ENCODE measurements around the gene GSG1. TPM values are rescaled to one million over a fixed set of nuclear protein-coding genes. Genes with fewer than 3 reads are reported as not detected.
A peak's percentile ranks its signal among the peaks of the same experiment; 100 is the strongest.
"Not testable (repeated sequence)": the region's sequence is repeated elsewhere in the genome, so short reads cannot be mapped to it uniquely, and the experiment has no call there.

Gene GSG1
- total RNA-seq, 1 experiment from 2014 or later = 197 TPM

DNA sequence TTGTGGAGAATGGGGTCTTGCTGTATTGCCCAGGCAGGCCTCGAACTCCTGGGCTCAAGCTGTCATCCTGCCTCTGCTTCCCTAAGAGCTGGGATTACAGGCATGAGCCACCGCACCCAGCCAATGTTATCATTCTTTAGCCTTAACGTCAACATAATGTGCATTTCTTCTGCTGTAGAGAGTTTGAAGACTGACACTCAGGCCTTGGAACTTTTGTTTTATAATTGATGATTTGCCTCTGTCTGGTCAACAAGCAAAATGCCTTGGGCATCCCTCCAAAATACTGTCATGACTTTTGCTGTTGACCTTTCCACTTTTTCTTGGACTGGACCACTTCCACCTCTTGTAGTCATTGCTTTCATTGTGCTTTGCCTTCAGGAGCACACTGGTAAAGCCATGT, 30.3 kb downstream of the GSG1 start:
- in situ Hi-C loops (cut with HindIII; ENCODE audit: low sequenced_read_pairs) = no loop called here
- DNase-seq (ENCODE audit: low spot score) = no peak

DNA sequence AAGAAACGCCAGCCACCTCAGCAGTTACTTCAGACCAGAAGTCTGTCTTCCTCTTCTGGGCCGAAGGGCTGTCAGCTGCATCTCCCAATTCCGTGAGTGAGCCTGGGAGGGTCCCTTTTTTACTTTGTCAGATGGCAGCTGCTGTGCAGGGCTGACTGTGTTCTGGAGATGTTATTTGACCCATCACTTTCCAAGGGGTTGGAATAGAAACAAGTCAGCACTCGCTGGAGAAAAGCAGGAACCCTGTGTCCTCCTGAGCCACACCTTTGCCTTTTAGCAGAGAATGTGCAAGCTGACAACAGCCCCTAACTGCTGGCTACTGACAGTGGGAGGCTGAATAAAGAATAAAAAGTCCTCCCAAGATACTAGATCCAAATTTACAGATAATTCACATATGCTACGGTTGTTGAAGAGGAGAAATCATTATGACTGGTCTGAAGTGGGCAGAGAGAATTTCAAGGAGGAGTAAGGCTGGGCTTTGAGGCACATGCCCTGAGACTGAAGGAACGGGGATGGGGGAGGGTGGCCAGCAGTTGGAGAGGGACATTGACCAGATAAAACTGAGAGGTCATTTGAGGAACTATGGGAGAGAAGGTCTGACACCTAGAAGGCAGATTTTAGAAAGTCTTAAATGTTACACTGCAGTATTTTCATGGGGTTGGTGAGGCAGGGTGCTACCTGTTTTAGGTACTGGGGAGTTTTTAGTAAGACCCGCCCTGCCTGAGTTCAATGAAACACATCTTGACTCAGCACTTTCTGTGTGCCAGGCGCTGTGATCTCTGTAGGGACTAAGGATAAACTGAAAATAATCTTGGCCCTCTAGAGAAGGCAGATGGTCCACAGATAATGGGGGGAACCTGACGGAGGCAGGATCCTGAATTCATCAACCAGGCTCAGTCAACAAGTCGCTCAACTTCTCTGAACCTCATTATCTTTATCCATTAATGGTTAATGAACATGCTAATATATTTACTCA, 31.9 kb downstream of the GSG1 start:
- DNase-seq (ENCODE audit: low spot score) = peak; percentile 60
- in situ Hi-C loops (cut with HindIII; ENCODE audit: low sequenced_read_pairs) = no loop called here

DNA sequence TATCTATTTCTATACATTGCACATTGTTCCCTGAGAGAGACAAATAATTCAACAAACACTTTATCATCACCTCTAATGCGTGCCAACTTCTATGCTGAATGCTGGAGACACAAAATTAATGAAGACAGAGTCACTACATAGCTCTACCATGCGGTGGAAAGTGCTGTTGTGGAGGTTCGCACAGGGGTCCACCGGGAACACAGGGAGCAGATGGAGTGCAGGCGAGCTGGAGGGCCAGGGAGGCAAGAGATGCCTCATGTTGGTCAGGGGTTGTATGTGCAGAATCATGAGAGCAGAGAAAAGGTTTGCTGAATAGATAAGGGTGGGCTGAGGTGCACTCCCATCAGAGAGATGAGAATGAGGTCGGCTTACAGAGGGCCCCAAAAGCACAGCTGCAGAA, 34.1 kb downstream of the GSG1 start:
- DNase-seq (ENCODE audit: low spot score) = no peak
- in situ Hi-C loops (cut with HindIII; ENCODE audit: low sequenced_read_pairs) = no loop called here

DNA sequence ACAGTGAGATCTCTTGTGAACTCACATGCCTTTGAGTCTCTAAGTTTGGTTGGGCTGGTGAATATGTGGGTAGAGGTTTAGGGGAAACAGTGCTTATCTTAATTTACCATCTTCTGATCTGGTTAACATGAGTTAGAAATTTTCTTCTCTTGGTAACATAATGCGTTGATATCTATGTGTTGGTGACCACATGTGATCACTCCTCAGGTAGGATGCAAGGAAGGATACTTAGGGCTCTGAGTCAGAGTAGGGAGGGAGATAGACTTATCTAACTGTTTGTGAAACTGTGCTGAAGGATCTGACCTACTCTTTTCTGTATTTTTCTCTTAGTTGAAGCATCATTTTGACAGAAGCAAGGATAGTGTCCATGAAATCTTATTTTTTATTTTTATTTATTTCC, 36.1 kb downstream of the GSG1 start:
- in situ Hi-C loops (cut with HindIII; ENCODE audit: low sequenced_read_pairs) = no loop called here
- DNase-seq (ENCODE audit: low spot score) = no peak

DNA sequence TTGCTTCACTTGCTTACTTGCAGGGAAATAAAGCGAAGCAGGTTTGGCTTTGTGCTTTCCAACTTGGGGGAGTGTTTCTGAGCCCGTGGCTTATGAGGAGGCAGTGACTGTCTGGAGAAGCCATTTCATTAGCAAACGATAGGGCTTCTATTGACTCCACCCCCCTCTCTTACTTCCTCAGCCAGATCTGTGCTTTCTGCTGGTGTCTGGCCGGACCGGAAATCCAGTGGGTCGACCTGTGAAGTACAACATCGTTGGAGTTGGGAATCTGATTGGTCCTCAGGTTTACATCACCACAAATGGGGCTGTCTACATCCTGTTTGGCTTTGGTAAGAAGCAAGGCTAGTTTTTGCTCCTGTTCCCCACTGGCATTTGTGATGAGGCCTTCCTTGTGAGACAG, 37.0 kb downstream of the GSG1 start:
- in situ Hi-C loops (cut with HindIII; ENCODE audit: low sequenced_read_pairs) = no loop called here
- no peak for DNase-seq (ENCODE audit: low spot score)

DNA sequence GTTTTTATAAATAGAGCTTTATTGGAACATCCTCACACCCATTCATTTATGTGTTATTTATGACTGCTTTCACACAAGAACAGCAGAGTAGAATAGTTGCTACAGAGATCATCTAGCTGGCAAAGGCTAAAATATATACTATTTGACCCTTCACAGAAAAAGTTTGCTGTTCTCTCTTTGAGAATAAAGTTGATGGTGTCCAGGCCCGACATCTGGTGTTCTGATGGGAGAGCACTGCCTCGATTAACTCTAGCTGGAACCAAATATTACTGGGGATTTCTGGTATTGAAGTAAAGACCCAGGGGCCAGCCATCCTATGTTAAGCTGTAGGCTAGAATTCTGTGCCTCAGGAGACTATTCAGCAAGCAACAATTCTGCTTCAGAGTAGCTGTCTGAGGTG, 37.5 kb downstream of the GSG1 start:
- in situ Hi-C loops (cut with HindIII; ENCODE audit: low sequenced_read_pairs) = no loop called here
- no peak for DNase-seq (ENCODE audit: low spot score)

DNA sequence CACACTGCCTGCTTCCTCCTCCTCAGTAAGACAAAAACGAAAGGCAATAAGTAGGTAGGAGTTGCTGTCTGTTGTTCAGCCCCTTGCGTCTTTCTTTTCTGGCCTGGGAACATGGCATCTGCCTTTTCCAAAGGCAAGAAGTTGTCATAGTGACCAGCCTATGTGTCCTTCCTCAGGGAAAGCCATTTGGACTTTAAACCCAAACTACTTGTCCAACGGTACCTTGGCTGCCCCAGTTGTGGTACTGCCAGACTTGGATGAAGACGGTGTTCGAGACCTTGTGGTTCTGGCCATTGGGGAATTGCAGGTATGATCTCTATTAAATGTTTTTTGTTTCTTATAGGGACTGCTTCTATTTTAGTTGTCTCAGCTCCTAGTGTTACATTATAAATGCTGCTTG, 40.8 kb downstream of the GSG1 start:
- in situ Hi-C loops (cut with HindIII; ENCODE audit: low sequenced_read_pairs) = no loop called here
- no peak for DNase-seq (ENCODE audit: low spot score)

DNA sequence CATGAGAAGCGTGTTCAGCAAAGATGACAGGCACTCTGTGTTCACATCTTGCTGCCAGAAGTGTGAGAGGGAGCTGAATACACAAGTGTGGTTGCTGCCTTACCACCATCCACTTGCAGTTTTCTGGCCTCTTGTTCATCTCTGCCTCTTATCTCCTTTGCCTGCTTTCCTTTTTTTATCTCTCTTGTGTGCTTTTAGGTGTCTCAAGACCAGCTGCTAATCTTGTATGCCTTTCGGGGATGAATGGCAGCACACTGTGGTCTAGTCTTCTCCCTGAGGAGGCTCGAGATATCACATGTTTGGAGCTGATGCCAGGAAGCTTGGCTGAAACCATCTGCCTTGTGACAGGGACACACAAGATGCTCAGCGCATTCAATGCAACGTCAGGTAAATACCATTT, 42.1 kb downstream of the GSG1 start:
- DNase-seq (ENCODE audit: low spot score) = no peak
- in situ Hi-C loops (cut with HindIII; ENCODE audit: low sequenced_read_pairs) = no loop called here

DNA sequence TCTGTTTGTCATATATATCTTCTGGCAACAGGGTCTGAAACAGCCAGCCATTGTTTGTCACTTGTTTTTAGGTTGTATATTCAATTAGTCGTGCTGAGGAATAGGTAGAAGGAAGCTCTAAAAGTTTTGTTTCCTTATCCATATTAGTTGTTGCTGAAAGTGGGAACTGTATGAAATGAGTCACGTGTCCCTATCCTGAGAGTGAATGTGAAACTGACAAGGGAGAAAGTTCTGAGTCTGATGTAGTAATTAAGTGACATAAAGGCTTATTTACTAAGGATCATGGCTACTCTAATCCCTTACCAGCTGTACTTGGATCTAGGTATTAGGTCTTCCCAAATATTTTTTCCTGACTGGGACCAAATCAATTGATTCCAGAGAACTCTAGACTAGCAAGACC, 42.9 kb downstream of the GSG1 start:
- in situ Hi-C loops (cut with HindIII; ENCODE audit: low sequenced_read_pairs) = no loop called here
- no peak for DNase-seq (ENCODE audit: low spot score)

DNA sequence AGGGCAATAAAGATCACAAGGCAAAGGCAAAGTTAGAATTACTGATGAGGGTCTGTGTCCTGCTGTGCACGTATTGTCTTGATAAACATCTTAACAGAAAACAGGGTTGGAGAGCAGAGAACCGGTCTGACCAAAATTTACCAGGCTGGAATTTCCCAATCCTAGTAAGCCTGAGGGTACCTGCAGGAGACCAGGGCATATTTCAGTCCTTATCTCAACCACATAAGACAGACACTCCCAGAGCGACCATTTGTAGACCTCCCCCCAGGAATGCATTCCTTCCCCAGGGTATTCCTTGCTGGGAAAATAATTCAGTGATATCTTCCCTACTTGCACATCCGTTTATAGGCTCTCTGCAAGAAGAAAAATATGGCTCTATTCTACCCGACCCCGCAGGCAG, 49.9 kb downstream of the GSG1 start:
- in situ Hi-C loops (cut with HindIII; ENCODE audit: low sequenced_read_pairs); DNase-seq (ENCODE audit: low spot score): not testable (repeated sequence)

DNA sequence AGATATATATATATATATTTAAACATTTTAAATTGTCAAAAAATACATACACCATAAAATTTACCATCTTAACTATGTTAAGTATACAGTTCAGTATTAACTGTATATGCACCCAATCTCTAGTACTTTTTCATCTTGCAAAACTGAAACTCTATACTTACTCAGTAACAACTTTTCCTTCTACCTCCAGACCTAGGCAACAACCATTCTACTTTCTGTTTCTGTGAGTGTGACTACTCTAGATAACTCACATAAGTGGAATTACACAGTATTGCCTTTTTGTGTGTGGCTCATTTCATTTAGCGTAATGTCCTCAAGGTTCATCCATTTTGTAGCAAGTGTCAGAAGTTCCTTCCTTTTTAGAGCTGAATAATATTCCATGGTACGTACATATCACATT, 51.0 kb downstream of the GSG1 start:
- no peak for DNase-seq (ENCODE audit: low spot score)
- in situ Hi-C loops (cut with HindIII; ENCODE audit: low sequenced_read_pairs) = no loop called here

DNA sequence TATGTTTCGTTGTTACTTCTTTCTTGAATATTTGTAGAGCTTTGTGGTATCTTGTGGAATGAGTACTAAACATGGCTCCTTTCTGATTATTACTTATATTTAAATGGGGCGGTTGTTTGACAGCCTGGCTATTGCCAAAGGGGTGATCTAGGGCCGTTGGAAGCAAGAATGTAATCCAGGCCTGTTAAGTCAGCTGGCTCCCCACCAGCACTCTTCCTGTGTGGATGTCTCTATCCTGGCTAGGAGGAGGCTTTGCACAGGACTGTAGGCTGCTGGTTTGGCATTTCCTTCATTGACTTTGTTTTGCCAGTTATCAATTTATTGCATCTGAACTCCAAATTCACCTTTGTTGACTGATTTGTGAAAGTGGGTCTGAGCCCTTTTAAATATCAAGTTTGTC, 53.7 kb downstream of the GSG1 start:
- no peak for DNase-seq (ENCODE audit: low spot score)
- in situ Hi-C loops (cut with HindIII; ENCODE audit: low sequenced_read_pairs) = no loop called here

DNA sequence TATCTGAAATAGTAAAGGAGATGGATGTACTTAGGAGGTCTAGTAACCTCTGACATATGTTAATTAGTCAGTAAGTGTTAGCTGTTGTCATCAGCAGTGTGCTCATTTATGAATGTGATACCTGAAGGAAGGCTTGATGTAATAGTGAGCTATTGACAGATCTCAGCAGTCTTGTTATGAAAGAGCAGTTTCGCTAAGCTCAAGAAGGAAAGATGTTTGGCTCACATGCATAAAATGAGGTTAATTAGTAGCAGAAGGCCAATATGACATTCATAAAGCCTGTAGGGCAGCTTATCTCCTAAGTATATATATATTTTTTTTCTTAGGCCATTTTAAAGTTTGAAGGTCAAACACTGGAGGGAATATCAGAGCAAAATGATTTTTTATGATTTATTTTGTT, 56.5 kb downstream of the GSG1 start:
- no peak for DNase-seq (ENCODE audit: low spot score)
- in situ Hi-C loops (cut with HindIII; ENCODE audit: low sequenced_read_pairs) = no loop called here

DNA sequence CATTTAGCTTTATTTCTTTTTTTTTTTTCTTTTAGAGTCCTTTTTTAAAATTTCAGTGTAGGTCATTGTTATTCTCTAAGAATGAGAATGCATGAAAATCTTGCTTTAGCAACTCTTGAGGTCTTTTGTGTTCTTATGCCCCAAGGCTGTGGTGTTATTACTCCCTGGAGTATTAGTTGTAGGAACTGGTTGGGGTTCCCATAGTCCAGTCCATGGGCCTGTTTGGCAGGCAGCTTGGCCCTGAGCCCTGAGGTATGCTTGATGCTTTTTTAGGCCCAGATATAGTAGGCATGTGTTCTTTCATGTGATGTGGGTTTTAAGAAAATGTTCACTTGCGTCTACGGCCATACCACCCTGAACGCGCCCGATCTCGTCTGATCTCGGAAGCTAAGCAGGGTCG, 57.7 kb downstream of the GSG1 start:
- peak; percentile 30 for DNase-seq (ENCODE audit: low spot score)
- in situ Hi-C loops (cut with HindIII; ENCODE audit: low sequenced_read_pairs) = no loop called here

DNA sequence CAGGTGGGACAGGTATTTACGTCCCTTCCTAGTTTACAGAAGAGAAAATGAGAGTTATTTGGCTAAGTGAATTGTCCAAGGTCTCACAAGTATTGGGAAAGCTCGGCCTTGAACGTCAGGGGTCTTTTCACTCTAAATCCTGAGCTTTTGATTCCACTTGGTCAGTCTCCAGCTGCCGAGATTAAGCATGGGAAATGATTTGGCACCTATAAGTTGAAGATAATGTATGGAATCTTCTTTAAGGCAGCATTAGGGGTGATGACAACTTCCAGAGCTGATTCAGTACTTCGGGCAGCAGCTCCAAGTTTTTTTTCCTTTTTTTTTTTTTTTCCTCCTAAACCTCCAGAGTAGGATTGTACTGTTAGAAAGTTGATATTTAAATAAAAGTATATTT, 58.6 kb downstream of the GSG1 start:
- peak; percentile 31 for DNase-seq (ENCODE audit: low spot score)
- in situ Hi-C loops (cut with HindIII; ENCODE audit: low sequenced_read_pairs) = no loop called here

DNA sequence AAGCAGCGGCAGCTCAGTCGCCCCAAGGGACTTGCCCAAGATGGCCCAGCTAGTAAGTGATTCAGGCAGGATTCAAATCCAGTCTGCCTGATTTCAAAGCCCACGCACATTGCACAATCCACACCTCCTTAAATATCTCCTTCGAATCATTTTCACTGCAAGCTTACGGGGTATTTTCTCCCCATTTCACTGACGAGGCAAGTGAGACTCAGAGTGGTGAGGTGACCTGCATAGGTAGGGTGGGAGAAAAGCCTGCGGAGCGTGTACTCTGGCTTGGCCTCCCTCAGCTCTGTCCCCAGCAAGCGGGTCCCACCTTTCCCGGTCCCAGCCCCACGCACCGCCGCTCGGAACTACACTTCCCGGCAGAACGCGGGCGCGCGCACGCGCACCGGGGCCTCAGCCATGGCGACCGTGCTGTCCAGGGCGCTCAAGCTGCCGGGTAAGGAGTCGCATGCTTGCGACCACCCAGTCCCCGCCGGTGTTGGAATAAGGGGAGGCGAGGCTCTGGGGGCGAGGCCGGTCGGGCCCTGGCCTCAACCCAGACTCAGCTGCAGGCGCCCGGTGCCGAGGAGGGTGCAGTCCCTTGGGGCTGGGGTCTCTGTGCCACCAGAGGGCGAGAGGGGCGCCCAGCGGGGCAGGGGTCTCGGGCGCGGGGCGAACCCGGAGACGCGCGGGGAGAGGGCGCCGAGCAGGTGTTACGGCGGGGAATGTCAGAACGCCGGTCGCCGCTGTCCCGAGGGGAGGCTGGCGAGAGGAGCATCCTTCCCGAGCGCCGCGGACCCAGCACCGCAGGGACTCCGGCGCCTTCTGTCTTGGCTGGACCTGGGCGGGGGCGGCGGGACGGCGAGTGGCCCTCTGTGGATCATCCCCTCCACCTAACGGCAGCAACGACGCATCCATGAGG, 59.2 kb downstream of the GSG1 start, which contains the start of gene FAM234B:
FAM234B (plus strand) TSS at position 380 of the 904 bp plus-strand sequence; CDS start at position 403, 23 bp downstream.
- in situ Hi-C loops (cut with HindIII; ENCODE audit: low sequenced_read_pairs) = no loop called here
- peak; percentile 83 for DNase-seq (ENCODE audit: low spot score)

DNA sequence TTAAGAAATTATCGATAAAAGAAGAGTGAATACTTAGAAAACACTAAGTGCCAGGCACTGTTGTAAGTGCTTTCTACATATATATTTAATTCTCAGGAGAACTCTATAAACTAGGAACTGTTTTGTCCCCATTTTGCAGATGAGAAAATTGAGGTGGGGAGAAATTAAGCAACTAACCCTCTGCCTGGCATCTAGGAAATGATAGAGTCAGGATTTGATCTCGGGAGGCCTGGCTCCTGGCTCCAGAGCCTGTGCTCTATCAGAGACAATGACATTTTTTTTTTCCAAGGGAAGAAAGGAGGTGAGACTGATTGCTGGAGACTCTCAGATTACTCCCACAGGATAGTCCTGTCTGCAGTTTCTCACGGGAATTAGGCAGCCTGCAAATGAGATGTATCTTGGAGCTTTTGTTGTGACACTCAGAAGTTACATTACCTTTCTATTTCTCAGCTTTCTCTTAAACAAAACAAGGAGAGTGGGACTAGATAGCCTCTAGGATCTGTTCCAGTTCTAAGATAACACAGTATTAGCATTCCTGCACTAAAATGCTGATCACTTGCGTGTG, 60.7 kb downstream of the GSG1 start:
- in situ Hi-C loops (cut with HindIII; ENCODE audit: low sequenced_read_pairs) = no loop called here
- DNase-seq (ENCODE audit: low spot score) = no peak

DNA sequence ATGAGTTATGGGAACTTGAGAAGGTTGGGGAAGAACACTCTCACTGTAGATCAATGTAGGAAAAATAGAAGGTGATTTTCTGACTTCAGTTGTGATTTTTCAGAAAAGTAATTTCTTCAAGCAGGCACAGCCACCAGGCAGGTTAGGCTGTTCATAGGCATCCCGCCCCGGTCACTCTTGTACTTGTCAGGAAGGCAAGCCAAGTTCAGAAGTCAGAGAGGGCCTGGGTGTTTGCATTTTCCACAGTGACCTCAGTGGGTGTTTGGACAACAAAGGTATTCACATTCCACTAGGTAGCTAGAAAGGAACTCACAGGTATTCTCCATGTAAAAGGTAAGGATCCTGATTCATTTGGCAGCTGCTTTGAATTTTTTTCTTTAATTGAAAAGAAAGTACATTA, 62.2 kb downstream of the GSG1 start:
- in situ Hi-C loops (cut with HindIII; ENCODE audit: low sequenced_read_pairs) = no loop called here
- no peak for DNase-seq (ENCODE audit: low spot score)

DNA sequence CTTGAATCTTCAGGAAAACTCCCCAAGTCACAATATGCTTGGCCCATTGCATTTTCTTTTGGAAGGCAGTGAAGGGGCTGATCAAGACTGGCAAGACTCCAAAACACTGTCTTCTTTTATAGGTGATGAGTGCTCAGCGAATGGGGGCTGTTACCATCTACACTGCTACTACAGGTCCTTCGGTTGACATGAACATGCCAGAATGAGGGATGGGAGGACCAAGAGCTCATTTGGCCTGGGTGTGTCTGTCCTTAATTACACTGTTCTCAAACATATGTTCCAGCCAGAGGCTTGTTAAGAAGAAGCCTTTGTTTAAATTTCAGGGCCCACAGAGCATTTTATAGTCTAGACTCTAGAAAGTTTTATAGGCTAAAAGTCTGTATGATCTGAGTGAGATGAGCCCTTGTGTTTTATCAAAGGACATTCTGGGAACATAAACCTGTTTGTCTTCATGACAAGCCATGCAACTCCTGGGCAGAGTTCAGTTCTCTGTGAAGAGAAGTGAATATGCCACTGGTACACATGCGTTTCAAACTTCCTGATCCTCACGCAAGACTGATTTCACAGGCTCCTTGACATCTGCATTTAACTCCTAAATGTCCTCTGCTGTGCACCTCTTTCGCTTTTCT, 64.0 kb downstream of the GSG1 start:
- no peak for DNase-seq (ENCODE audit: low spot score)
- in situ Hi-C loops (cut with HindIII; ENCODE audit: low sequenced_read_pairs) = no loop called here
